Loucy (cell line): ENCODE results near the gene GPR32.

Experiments
- H2AFZ ChIP-seq: fragments of 200-600 bp; sonication (generic); 2 replicates; pipeline ENCODE4 v1.6.0; 2016; ENCODE audit warnings: antibody characterized with exemption, mild to moderate bottlenecking, low read length, moderate library complexity
- H3F3A ChIP-seq: fragments of 200-600 bp; 2 replicates; pipeline ENCODE4 v1.6.0; 2016; ENCODE audit warnings: antibody characterized with exemption, low read depth, mild to moderate bottlenecking
- H3K27me3 ChIP-seq: fragments of 200-600 bp; sonication (generic); 2 replicates; pipeline ENCODE4 v1.6.1; 2014; ENCODE audit warnings: low read length, mild to moderate bottlenecking; ENCODE audit not compliant: insufficient read depth, poor library complexity, severe bottlenecking
- H3K36me3 ChIP-seq: fragments of 200-600 bp; sonication (generic); 2 replicates; pipeline ENCODE4 v1.6.1; 2016; ENCODE audit warnings: low read length; ENCODE audit not compliant: insufficient read depth
- H3K4me1 ChIP-seq: fragments of 200-600 bp; sonication (generic); 2 replicates; pipeline ENCODE4 v1.5.1; 2014; ENCODE audit warnings: low read length, mild to moderate bottlenecking; ENCODE audit not compliant: insufficient read depth, poor library complexity, severe bottlenecking
- H3K4me2 ChIP-seq: fragments of 200-600 bp; sonication (generic); 2 replicates; pipeline ENCODE4 v1.6.0; 2014; ENCODE audit warnings: antibody characterized with exemption, low read length, low read depth, mild to moderate bottlenecking; ENCODE audit not compliant: poor library complexity, severe bottlenecking
- H3K4me3 ChIP-seq: fragments of 200-600 bp; sonication (generic); 2 replicates; pipeline ENCODE4 v1.5.1; 2014; ENCODE audit warnings: low read length, mild to moderate bottlenecking, mixed read lengths; ENCODE audit not compliant: poor library complexity, severe bottlenecking
- H3K79me2 ChIP-seq: fragments of 200-600 bp; sonication (generic); 2 replicates; pipeline ENCODE4 v1.6.1; 2014; ENCODE audit warnings: low read length; ENCODE audit not compliant: insufficient read depth
- H3K9ac ChIP-seq: fragments of 200-600 bp; sonication (generic); 2 replicates; pipeline ENCODE4 v1.6.0; 2014; ENCODE audit warnings: mild to moderate bottlenecking, low read depth, low read length, moderate library complexity; ENCODE audit not compliant: poor library complexity, severe bottlenecking
- H3K9me2 ChIP-seq: fragments of 200-600 bp; sonication (generic); replicated peaks from 2 replicates; pipeline ENCODE4 v1.6.1; 2016; ENCODE audit warnings: low read depth, low read length, mixed read lengths
- H3K9me3 ChIP-seq: fragments of 200-600 bp; sonication (generic); 2 replicates; pipeline ENCODE4 v1.6.1; 2014; ENCODE audit warnings: mild to moderate bottlenecking, antibody characterized with exemption, low read length, low read depth; ENCODE audit not compliant: insufficient read depth
- H4K20me1 ChIP-seq: fragments of 200-600 bp; sonication (generic); 2 replicates; pipeline ENCODE4 v1.6.0; 2014; ENCODE audit warnings: antibody characterized with exemption, low read length, mild to moderate bottlenecking; ENCODE audit not compliant: insufficient read depth, poor library complexity, severe bottlenecking
- EZH2phosphoT487 ChIP-seq: fragments of 200-600 bp; IDR thresholded peaks from 2 replicates; pipeline ENCODE4 v1.6.1; 2018; ENCODE audit warnings: antibody characterized with exemption, mild to moderate bottlenecking, moderate library complexity, borderline replicate concordance
- TF ChIP-seq, protein P1 (sequence below): fragments of 200-600 bp; sonication (generic); conservative IDR thresholded peaks from 2 replicates; pipeline ENCODE4 v1.5.1; 2014; ENCODE audit warnings: mild to moderate bottlenecking, antibody characterized with exemption, low read length

Gene GPR32

DNA sequence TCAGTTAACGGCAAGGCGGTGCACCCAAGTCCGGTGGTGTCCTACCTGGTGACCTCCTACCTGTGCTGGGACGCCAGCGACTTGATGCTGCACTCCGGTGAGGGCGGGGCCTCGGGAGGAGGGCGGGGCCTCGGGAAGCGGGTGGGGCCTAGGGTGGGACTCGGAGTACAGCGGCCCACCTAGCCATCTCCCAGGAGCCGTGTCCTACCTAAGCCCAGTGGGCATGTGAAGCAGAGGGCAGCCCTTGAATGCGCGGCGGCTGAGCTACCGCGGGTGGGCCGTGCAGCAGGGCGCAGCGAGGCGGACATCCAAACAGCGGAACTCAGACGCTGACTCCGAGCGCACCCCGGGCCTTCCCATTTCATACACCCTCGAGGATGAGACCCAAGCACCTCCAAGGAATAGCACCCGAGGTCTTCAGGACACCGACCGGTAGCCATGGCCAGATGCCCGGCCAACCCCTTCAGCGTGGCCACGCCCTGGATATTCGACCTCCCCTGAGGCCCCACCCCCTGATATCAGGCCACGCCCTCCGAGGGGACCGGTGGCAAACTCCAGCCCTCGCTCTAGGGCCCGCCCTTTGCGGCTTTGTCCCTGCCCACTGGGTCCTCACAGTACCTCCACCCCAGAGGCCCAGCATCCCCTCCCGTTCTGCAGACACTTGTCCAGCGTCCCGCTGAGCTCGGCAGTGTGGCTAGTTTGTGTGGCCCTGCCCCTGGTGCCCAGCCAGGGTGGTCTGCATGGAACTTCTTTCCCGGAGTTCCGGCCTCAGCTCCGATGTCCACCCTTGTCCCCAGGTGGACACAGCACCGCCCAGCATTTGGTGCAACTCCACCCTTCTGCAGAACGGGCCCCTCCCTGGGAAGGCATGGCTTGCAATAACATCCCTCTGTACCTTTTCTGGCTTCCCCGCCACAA is 47.9 kb downstream of the GPR32 start:
- no peaks in the 10 kb centered on the region for H3K79me2 ChIP-seq
- H3K36me3 ChIP-seq = no peaks in the 10 kb centered on the region
- no peaks in the 10 kb centered on the region for H4K20me1 ChIP-seq
- no peak overlapping the region for H3K4me3 ChIP-seq
- no peaks in the 10 kb centered on the region for H3F3A ChIP-seq
- no peaks in the 10 kb centered on the region for H3K4me1 ChIP-seq
- no peak overlapping the region for H2AFZ ChIP-seq
- no peak overlapping the region for H3K9ac ChIP-seq
- H3K9me2 ChIP-seq = no peaks in the 10 kb centered on the region
- no peaks in the 10 kb centered on the region for H3K27me3 ChIP-seq
- no peak overlapping the region for H3K4me2 ChIP-seq
- no peak for TF ChIP-seq EZH2phosphoT487
- TF ChIP-seq, protein P1, sequence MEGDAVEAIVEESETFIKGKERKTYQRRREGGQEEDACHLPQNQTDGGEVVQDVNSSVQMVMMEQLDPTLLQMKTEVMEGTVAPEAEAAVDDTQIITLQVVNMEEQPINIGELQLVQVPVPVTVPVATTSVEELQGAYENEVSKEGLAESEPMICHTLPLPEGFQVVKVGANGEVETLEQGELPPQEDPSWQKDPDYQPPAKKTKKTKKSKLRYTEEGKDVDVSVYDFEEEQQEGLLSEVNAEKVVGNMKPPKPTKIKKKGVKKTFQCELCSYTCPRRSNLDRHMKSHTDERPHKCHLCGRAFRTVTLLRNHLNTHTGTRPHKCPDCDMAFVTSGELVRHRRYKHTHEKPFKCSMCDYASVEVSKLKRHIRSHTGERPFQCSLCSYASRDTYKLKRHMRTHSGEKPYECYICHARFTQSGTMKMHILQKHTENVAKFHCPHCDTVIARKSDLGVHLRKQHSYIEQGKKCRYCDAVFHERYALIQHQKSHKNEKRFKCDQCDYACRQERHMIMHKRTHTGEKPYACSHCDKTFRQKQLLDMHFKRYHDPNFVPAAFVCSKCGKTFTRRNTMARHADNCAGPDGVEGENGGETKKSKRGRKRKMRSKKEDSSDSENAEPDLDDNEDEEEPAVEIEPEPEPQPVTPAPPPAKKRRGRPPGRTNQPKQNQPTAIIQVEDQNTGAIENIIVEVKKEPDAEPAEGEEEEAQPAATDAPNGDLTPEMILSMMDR = no peak
- H3K9me3 ChIP-seq = no peaks in the 10 kb centered on the region

DNA sequence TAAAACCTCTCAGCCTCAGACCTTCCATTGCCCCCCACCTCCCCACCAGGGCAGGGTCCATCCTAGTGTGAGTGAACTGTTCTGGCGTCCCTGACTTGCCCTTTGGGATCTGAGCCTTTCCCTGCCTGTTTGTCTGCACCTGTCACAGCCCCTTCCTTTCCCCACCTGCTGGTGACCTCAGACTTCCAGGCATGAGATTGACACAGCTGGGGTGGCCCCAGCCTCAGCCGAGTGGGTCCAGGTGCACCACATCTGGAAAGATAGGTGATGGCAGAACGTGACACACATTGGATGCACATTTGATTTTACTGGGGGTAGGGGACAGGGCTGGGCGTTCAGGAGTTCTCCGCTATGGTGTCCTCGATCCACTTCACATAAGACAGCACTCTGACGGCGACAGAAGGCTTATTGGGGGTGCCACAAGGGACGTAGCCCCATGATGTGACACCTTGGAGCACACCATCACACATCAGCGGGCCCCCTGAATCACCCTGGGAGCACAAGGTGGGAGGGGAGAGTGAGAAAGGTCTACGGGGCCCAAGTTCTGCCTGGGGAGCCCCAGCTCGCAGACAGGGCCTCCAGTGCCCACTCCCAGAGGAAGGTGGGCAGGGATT is 48.7 kb downstream of the GPR32 start:
- H3K4me1 ChIP-seq = no peaks in the 10 kb centered on the region
- no peaks in the 10 kb centered on the region for H3K9me3 ChIP-seq
- no peaks in the 10 kb centered on the region for H3F3A ChIP-seq
- H2AFZ ChIP-seq = no peak overlapping the region
- H3K27me3 ChIP-seq = no peaks in the 10 kb centered on the region
- H3K36me3 ChIP-seq = no peaks in the 10 kb centered on the region
- H3K9ac ChIP-seq = no peak overlapping the region
- no peaks in the 10 kb centered on the region for H4K20me1 ChIP-seq
- H3K4me2 ChIP-seq = no peak overlapping the region
- no peaks in the 10 kb centered on the region for H3K79me2 ChIP-seq
- H3K9me2 ChIP-seq = no peaks in the 10 kb centered on the region
- no peak overlapping the region for H3K4me3 ChIP-seq
- TF ChIP-seq, protein P1 = no peak
- no peak for TF ChIP-seq EZH2phosphoT487

DNA sequence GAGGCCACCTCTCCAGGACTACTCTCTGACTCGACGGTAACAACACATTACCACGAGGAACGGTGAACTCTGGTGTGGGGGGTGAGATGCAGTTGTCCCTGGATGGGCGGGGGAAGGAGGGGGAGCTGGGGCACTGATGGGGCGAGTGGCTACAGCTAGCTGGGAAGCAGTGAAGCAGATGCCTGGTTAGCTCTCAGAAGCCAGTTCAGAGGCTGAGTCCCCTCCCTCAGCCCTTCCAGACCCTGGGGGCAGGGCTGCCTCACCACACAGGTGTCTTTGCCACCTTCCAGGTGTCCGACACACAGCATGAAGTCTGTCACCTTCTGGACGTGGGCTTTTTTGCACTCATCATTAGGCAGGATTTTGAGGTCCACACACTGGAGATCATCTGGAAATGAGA is 49.4 kb downstream of the GPR32 start:
- H2AFZ ChIP-seq = no peak overlapping the region
- TF ChIP-seq EZH2phosphoT487 = no peak
- TF ChIP-seq, protein P1 = no peak
- H3K4me2 ChIP-seq = no peak overlapping the region
- no peaks in the 10 kb centered on the region for H3K9me3 ChIP-seq
- no peaks in the 10 kb centered on the region for H3K9me2 ChIP-seq
- no peaks in the 10 kb centered on the region for H3K79me2 ChIP-seq
- H3K4me3 ChIP-seq = no peak overlapping the region
- H3K36me3 ChIP-seq = no peaks in the 10 kb centered on the region
- H3F3A ChIP-seq = no peaks in the 10 kb centered on the region
- H4K20me1 ChIP-seq = no peaks in the 10 kb centered on the region
- H3K27me3 ChIP-seq = no peaks in the 10 kb centered on the region
- H3K4me1 ChIP-seq = no peaks in the 10 kb centered on the region
- H3K9ac ChIP-seq = no peak overlapping the region
